C4-2B (cell line): ENCODE measurements around the gene CC2D2A.

ENCODE experiments used
- H3K27ac ChIP-seq: fragments of 450-650 bp; 2 replicates; pipeline ENCODE4 v1.5.1; 2017
- ZFX ChIP-seq: fragments of 450-650 bp; IDR thresholded peaks from 2 replicates; pipeline ENCODE4 v1.6.1; 2017
- TF ChIP-seq, protein P1 (sequence below): fragments of 450-650 bp; conservative IDR thresholded peaks from 2 replicates; pipeline ENCODE4 v1.5.1; 2017; ENCODE audit warnings: mild to moderate bottlenecking

CC2D2A gene

DNA sequence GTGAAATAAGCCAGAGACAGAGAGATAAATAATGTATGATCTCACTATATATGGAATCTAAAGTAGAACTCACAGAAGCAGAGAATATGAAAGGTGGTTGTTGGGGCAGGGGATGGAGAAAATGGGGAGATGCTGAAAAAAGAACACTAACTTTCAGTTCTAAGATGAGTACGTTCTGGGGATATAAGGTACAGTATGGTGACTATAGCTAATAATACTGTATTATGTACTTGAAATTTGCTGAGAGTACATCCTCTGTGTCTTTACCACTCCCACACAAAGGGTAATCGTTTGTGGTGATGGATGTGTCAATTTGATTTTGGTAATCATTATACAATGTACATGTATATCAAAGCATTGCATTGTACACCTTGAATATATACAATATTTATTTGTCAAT, 178.9 kb downstream of the CC2D2A start:
- TF ChIP-seq, protein P1, sequence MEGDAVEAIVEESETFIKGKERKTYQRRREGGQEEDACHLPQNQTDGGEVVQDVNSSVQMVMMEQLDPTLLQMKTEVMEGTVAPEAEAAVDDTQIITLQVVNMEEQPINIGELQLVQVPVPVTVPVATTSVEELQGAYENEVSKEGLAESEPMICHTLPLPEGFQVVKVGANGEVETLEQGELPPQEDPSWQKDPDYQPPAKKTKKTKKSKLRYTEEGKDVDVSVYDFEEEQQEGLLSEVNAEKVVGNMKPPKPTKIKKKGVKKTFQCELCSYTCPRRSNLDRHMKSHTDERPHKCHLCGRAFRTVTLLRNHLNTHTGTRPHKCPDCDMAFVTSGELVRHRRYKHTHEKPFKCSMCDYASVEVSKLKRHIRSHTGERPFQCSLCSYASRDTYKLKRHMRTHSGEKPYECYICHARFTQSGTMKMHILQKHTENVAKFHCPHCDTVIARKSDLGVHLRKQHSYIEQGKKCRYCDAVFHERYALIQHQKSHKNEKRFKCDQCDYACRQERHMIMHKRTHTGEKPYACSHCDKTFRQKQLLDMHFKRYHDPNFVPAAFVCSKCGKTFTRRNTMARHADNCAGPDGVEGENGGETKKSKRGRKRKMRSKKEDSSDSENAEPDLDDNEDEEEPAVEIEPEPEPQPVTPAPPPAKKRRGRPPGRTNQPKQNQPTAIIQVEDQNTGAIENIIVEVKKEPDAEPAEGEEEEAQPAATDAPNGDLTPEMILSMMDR: no peak
- TF ChIP-seq ZFX: no peak
- no peak overlapping the region for H3K27ac ChIP-seq

DNA sequence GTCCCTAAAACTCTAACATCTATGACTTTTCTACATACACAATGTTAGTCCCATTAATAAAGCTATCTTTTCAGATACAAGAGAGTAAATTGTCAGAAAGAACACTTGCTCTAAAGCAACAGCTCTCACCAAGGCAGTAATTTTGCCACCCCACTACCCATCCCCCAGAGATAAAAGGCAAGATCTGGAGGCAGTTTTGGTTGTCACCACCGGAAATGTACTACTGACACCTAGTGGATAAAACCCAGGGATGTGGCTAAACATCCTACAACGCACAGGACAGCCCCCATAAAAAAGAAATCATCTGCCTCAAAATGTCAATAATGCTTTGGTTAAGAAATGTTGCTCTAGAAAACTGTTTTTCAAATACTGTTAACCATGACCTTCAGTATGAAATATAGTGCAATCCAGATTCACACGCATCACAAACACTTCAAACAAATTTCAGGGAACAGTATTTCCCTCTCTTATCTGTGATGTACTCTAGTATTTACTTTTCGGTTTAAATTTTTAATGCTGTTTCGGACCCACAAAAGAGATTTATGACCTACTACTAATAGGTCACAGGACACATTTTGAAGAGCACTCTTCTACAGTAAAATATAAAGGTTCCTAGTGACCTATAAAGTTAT, 180.3 kb downstream of the CC2D2A start:
- TF ChIP-seq, protein P1: peak; percentile 76
- no peak for TF ChIP-seq ZFX
- H3K27ac ChIP-seq: peak overlapping the region; percentile 79
